HL-60 (cell line): ENCODE data around the gene PRDM8.

Experiments used
- DNase-seq, 2 experiments: peaks; one replicate each; pipeline ENCODE4 v3.0.0-alpha.2; 2010 to 2020; ENCODE audit warnings: low read depth in 1 of 2, low spot score in 1 of 2
- H3K27ac ChIP-seq: fragments of 250-450 bp; sonication (Bioruptor Pico); replicated peaks from 2 replicates; pipeline ENCODE4 v1.5.1; 2020; ENCODE audit warnings: mild to moderate bottlenecking, moderate library complexity
- H3K27me3 ChIP-seq: fragments of 250-450 bp; sonication (Bioruptor Pico); 2 replicates; pipeline ENCODE4 v1.5.1; 2021; ENCODE audit warnings: mild to moderate bottlenecking, moderate library complexity; ENCODE audit not compliant: insufficient read depth, poor library complexity, severe bottlenecking
- H3K4me3 ChIP-seq: replicated peaks from 2 replicates; pipeline ENCODE4 v1.5.1; 2011; ENCODE audit warnings: mild to moderate bottlenecking, control low read depth, low read length; ENCODE audit not compliant: insufficient read depth
- CTCF ChIP-seq: IDR thresholded peaks from one replicate; pipeline ENCODE4 v1.5.1; 2011; ENCODE audit warnings: low read length, control low read depth, inconsistent platforms; ENCODE audit not compliant: insufficient read depth
- GABPA ChIP-seq: IDR thresholded peaks from 2 replicates; pipeline ENCODE4 v1.6.1; 2012; ENCODE audit warnings: low read depth
- POLR2AphosphoS5 ChIP-seq: IDR thresholded peaks from 2 replicates; pipeline ENCODE4 v1.6.1; 2012; ENCODE audit warnings: low read depth
- REST ChIP-seq: IDR thresholded peaks from 2 replicates; pipeline ENCODE4 v1.6.1; 2012; ENCODE audit warnings: low read depth; ENCODE audit not compliant: insufficient replicate concordance
- SPI1 ChIP-seq: IDR thresholded peaks from 2 replicates; pipeline ENCODE4 v1.6.1; 2012; ENCODE audit warnings: low read depth, mild to moderate bottlenecking, borderline replicate concordance

PRDM8 gene

DNA sequence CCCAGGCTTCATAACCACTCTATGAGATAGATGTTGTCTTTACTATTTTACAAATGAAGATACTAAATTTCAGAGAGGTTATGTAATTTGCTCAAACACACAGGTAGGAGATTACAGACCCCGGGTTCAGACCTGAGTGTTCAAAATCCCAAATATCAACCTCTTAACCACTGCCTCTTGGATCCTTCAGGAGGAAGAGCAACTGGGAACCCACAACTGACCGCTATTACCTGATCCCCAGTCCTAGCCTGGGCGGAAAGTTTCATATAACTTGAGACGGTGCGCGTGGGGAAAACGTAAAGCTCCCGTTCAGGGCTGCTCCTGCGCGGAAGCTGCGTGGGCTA is 8.9 kb upstream of the PRDM8 start:
- no peak for DNase-seq
- TF ChIP-seq SPI1 (no peak), GABPA (no peak), REST (no peak), CTCF (no peak), POLR2AphosphoS5 (no peak)
- H3K27me3 ChIP-seq: peaks cover 20% of the 10 kb centered on the region

GRCh38 chr4:80188801-80189458 is 8.4 kb upstream of the PRDM8 start:
- no peak for DNase-seq
- no peak for TF ChIP-seq SPI1
- TF ChIP-seq REST: no peak
- no peak overlapping the region for H3K27ac ChIP-seq
- no peak overlapping the region for H3K4me3 ChIP-seq
- H3K27me3 ChIP-seq: peaks cover 20% of the 10 kb centered on the region

More for the DNA sequence above, 8.9 kb upstream of the PRDM8 start:
- Histone ChIP-seq H3K27ac (no peak overlapping the region), H3K4me3 (no peak overlapping the region)

- DNase-seq: no peak
- Histone ChIP-seq H3K4me3 (no peak overlapping the region), H3K27ac (no peak overlapping the region), H3K27me3 (peaks cover 20% of the 10 kb centered on the region)
- TF ChIP-seq POLR2AphosphoS5 (no peak), CTCF (no peak), GABPA (no peak), REST (no peak), SPI1 (no peak)
These were observed 7.7 kb upstream of the PRDM8 start for GRCh38 chr4:80189581-80189955.
